Left colon (tissue), 2 donors: ENCODE results near the gene KLHL10. TPM values are rescaled to one million over a fixed set of nuclear protein-coding genes. Genes with fewer than 3 reads are reported as not detected.
A peak's percentile ranks its signal among the peaks of the same experiment; 100 is the strongest.

Experiments
- ATAC-seq: fragments of 200-7000 bp; cut with Tn5 transposase; one replicate; pipeline ENCODE4 v1.9.1; 2020; ENCODE audit warnings: mild to moderate bottlenecking, moderate library complexity
- DNase-seq, 2 donors: peaks; one replicate each; pipeline ENCODE4 v3.0.0-alpha.2; 2020
- intact Hi-C, 2 donors: fragments of 100-400 bp; cut with DNase I in 1 of 2; cut with micrococcal nuclease in 1 of 2; formaldehyde crosslinking; loops; one replicate each; pipeline versions ENCODE4 v1.11.2 to v1.14.0; 2022; cut with DNase I, micrococcal nuclease
- long read RNA-seq: library from polyadenylated mRNA; unstranded; transcript quantifications from one replicate; pipeline ENCODE4 v2.0.0, GENCODE V29; 2021
- total RNA-seq, 2 donors: library from RNA; stranded (reverse); fragmentation: NEBNext Ultra II Directional; extraction: Animal tissue kit (Norgen Biotek cat#: 25700); gene quantifications; one replicate each; pipeline ENCODE4 v1.2.1, GENCODE V29; 2021
- donor health status: DM: no; HTN: no; CAD: no.
- donor health status: DM: yes; HTN: yes; CAD: no.

The KLHL10 gene
- not detected for total RNA-seq
- long read RNA-seq = 0 reads

- no peak for DNase-seq
- ATAC-seq = no peak
- intact Hi-C loops = no loop called here
Observed at GRCh38 chr17:41837761-41838538, at the start of gene KLHL10. Gene KLHL10, plus strand, starts transcription at chr17:41837825. Its CDS starts 108 bp downstream, at chr17:41837933.

- peak; percentile 66 to 86 for DNase-seq
- intact Hi-C loops = no loop called here
- ATAC-seq = peak; percentile 83
Observed at GRCh38 chr17:41792845-41793783, 44.5 kb upstream of the KLHL10 start.

- DNase-seq (peak; percentile 51 to 68), ATAC-seq (peak; percentile 49)
- intact Hi-C loops = no loop called here
Observed at GRCh38 chr17:41793784-41794539, 43.7 kb upstream of the KLHL10 start.

GRCh38 chr17:41794540-41794975 lies 43.1 kb upstream of the KLHL10 start:
- DNase-seq = no peak

GRCh38 chr17:41796121-41796895 lies 41.3 kb upstream of the KLHL10 start:
- DNase-seq (no peak), ATAC-seq (no peak)
- intact Hi-C loops = no loop called here

More at GRCh38 chr17:41794540-41794975, 43.1 kb upstream of the KLHL10 start:
- intact Hi-C loops = no loop called here
- no peak for ATAC-seq

- intact Hi-C loops = no loop called here
- ATAC-seq = no peak
- no peak for DNase-seq
Observed at GRCh38 chr17:41797377-41797776, 40.2 kb upstream of the KLHL10 start.

- intact Hi-C loops = no loop called here
- ATAC-seq = no peak
- no peak for DNase-seq
Observed at GRCh38 chr17:41799366-41799765, 38.3 kb upstream of the KLHL10 start.

- intact Hi-C loops = loop anchor here (2.0 to 10.0 kb wide), 2 partner anchors 62 to 66 kb away; partner anchors contain the start of gene HAP1 (in 1 of the 2)
- DNase-seq (peak; percentile 88 to 94), ATAC-seq (peak; percentile 89)
Observed at GRCh38 chr17:41800601-41801373, 36.8 kb upstream of the KLHL10 start.

- peak; percentile 71 to 92 for DNase-seq
- intact Hi-C loops = loop anchor here (2.0 to 10.0 kb wide), 2 partner anchors 63 to 67 kb away; partner anchors contain the start of gene HAP1 (in 1 of the 2)
- peak; percentile 64 for ATAC-seq
Observed at GRCh38 chr17:41801374-41802271, 36.0 kb upstream of the KLHL10 start.

GRCh38 chr17:41803049-41804020 lies 34.3 kb upstream of the KLHL10 start:
- intact Hi-C loops = loop anchor here in 1 of 2 donors (10.0 kb wide), 1 partner anchor 69 kb away; the partner anchor contains the start of gene HAP1
- DNase-seq = no peak
- ATAC-seq = no peak

GRCh38 chr17:41806685-41807445 lies 30.8 kb upstream of the KLHL10 start:
- intact Hi-C loops = loop anchor here in 1 of 2 donors (10.0 kb wide), 1 partner anchor 72 kb away; the partner anchor contains the start of gene HAP1
- ATAC-seq = peak; percentile 85
- DNase-seq = peak; percentile 49 to 77

GRCh38 chr17:41810659-41811548 lies 26.7 kb upstream of the KLHL10 start:
- DNase-seq (no peak), ATAC-seq (peak; percentile 23)
- intact Hi-C loops = no loop called here
